ENCODE measurements around the gene DTX4. TPM values are rescaled to one million over a fixed set of nuclear protein-coding genes. Genes with fewer than 3 reads are reported as not detected.
A peak's percentile ranks its signal among the peaks of the same experiment; 100 is the strongest.

Gene DTX4
- total RNA-seq, 4 donors from 2014 or later = 3.1 to 8.8 (median 4.5) TPM

DNA sequence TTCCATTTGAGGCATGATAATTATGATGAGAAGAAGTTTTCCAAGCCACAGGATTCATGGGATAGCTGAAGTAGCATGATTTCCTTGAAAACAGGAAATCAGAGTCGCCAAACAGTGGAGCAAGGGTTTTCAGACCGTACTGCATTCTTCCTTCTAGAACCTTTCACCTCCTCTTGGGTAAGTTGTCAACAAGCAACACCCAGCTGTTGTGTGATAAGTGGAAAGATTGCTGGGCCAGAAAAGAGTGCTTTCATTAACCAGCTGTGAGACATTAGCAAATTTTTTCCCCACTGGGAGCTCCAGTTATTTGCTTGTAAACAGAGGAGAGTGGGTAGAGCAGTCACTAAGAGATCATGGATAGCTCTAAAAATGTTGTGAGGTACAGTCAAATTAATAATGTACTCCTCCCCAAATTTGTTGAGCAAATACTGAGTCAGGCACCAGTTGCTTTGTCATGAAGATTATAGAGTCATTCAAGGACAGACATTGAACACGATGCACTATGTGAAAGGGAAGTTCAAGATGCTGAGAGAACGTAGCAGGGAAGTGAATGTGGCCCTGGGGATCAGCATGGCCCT, 52.5 kb downstream of the DTX4 start:
- Histone ChIP-seq H3K27me3 (no peaks in the 10 kb centered on the region), H3K4me1 (peaks cover 10 to 21% (median 17%) of the 10 kb centered on the region in 4 donors), H3K36me3 (no peaks in the 10 kb centered on the region), H3K9me3 (no peaks in the 10 kb centered on the region), H3K27ac (replicated peaks in 1 of 4) (peak overlapping the region; percentile 25 to 70 (median 64)), H3K4me3 (no peak overlapping the region)
- WGBS = 28% methylated on average over 4 of the region's 4 CpGs
- TF ChIP-seq POLR2A (IDR thresholded peaks at IDR 0.05; ENCODE audit: low read depth) (no peak), CTCF (IDR thresholded peaks at IDR 0.05) (no peak), EP300 (IDR thresholded peaks at IDR 0.05) (no peak), POLR2AphosphoS5 (IDR thresholded peaks at IDR 0.05) (peak in 1 of 2 donors; percentile 57)
- DNase-seq (ENCODE audit: extremely low spot score) = no peak
- intact Hi-C loops (cut with DNase I) = no loop called here

DNA sequence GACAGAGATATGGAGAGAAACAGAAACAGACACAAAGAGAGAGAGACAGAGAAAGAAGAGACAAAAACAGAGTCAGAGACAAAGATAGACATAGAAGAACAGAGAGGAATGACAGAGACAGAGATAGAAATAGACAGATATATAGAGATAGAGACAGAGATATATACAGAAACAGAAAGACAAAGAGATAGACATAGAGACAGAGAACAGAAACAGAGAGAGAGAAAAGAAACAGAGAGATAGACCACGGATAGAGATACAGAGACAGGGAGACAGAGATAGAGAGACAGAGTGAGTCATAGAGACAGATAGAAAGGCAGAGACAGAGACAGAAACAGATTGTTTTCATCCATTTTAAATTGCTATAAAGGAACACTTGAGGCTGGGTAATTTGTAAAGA, 53.1 kb downstream of the DTX4 start:
- Histone ChIP-seq H3K9me3 (no peaks in the 10 kb centered on the region), H3K27ac (replicated peaks in 1 of 4) (peak overlapping the region in 3 of 4 donors; percentile 38 to 70 (median 63)), H3K4me1 (peaks cover 10 to 21% (median 17%) of the 10 kb centered on the region in 4 donors), H3K36me3 (no peaks in the 10 kb centered on the region), H3K4me3 (no peak overlapping the region), H3K27me3 (no peaks in the 10 kb centered on the region)
- intact Hi-C loops (cut with DNase I) = no loop called here
- 73% methylated on average over 1 of the region's 1 CpG for WGBS
- no peak for DNase-seq (ENCODE audit: extremely low spot score)
- TF ChIP-seq EP300 (IDR thresholded peaks at IDR 0.05) (no peak), POLR2A (IDR thresholded peaks at IDR 0.05; ENCODE audit: low read depth) (no peak), CTCF (IDR thresholded peaks at IDR 0.05) (no peak), POLR2AphosphoS5 (IDR thresholded peaks at IDR 0.05) (no peak)

- Histone ChIP-seq H3K36me3 (no peaks in the 10 kb centered on the region), H3K9me3 (peaks cover 0 to under 1% (median 0%) of the 10 kb centered on the region in 4 donors), H3K4me1 (peaks cover 10 to 21% (median 14%) of the 10 kb centered on the region in 4 donors), H3K27ac (replicated peaks in 1 of 4) (no peak overlapping the region), H3K27me3 (no peaks in the 10 kb centered on the region), H3K4me3 (no peak overlapping the region)
- no peak for DNase-seq (ENCODE audit: extremely low spot score)
- intact Hi-C loops (cut with DNase I) = no loop called here
- 57% methylated on average over 2 of the region's 2 CpGs for WGBS
- TF ChIP-seq CTCF (IDR thresholded peaks at IDR 0.05) = no peak
- TF ChIP-seq POLR2AphosphoS5 (IDR thresholded peaks at IDR 0.05) = no peak
- no peak for TF ChIP-seq EP300 (IDR thresholded peaks at IDR 0.05)
- no peak for TF ChIP-seq POLR2A (IDR thresholded peaks at IDR 0.05; ENCODE audit: low read depth)
Observed at GRCh38 chr11:59226396-59226795, 54.5 kb downstream of the DTX4 start.

GRCh38 chr11:59240322-59240721, 68.4 kb downstream of the DTX4 start:
- no peaks in the 10 kb centered on the region for H3K27me3 ChIP-seq
- H3K9me3 ChIP-seq = no peaks in the 10 kb centered on the region
- no peak for DNase-seq (ENCODE audit: extremely low spot score)
- no peak overlapping the region for H3K27ac ChIP-seq (replicated peaks in 1 of 4)
- no peaks in the 10 kb centered on the region for H3K4me1 ChIP-seq
- H3K36me3 ChIP-seq = no peaks in the 10 kb centered on the region
- H3K4me3 ChIP-seq = no peak overlapping the region
- TF ChIP-seq POLR2AphosphoS5 (IDR thresholded peaks at IDR 0.05) = no peak
- intact Hi-C loops (cut with DNase I) = no loop called here

DNA sequence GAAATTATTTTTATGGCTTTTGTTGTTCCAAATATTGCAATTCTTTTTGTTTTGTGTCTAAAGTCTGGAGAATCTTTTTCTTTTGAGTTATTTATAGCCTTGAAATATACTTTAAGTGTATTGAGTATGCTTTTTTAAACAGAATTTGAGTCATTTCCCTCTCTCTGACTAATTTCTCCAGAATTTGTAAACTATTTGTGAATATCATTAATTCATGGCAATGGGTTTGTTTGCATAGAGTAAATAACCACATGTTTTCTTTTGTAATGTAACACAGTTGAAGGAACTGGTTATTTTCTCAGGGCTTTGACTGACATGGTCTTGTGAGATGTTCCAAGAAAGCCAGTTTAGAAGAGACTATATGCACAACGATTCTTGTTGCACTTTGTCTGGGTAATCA, 71.7 kb downstream of the DTX4 start:
- Histone ChIP-seq H3K9me3 (no peaks in the 10 kb centered on the region), H3K4me1 (peaks cover 0 to 9% (median 2%) of the 10 kb centered on the region in 4 donors), H3K27me3 (no peaks in the 10 kb centered on the region), H3K4me3 (no peak overlapping the region), H3K36me3 (no peaks in the 10 kb centered on the region), H3K27ac (replicated peaks in 1 of 4) (no peak overlapping the region)
- 77% methylated on average over 1 of the region's 1 CpG for WGBS
- intact Hi-C loops (cut with DNase I) = no loop called here
- TF ChIP-seq CTCF (IDR thresholded peaks at IDR 0.05) = no peak
- no peak for TF ChIP-seq POLR2AphosphoS5 (IDR thresholded peaks at IDR 0.05)
- TF ChIP-seq EP300 (IDR thresholded peaks at IDR 0.05) = no peak
- no peak for TF ChIP-seq POLR2A (IDR thresholded peaks at IDR 0.05; ENCODE audit: low read depth)
- no peak for DNase-seq (ENCODE audit: extremely low spot score)

Measured in esophagus muscularis mucosa (tissue), 4 donors.